Heart left ventricle (tissue), 16 donors: Measurements from ENCODE around the gene DIRAS3. TPM values are rescaled to one million over a fixed set of nuclear protein-coding genes. Genes with fewer than 3 reads are reported as not detected.
A peak's percentile ranks its signal among the peaks of the same experiment; 100 is the strongest.

Experiments
- ATAC-seq, 4 donors: fragments of 200-7000 bp; cut with Tn5 transposase; one replicate each; pipeline ENCODE4 v1.9.1; 2020 to 2022; ENCODE audit warnings: moderate library complexity in 4 of 4, mild to moderate bottlenecking in 3 of 4, moderate number of reproducible peaks in 1 of 4
- DNase-seq, 5 donors: peaks; one replicate each; pipeline ENCODE4 v3.0.0-alpha.2; 2020
- H3K27ac ChIP-seq, 12 donors: fragments of 200-600 bp; sonication (generic) in 4 of 12; one replicate each; pipeline versions ENCODE4 v1.5.0 to v1.8.0; 2016 to 2022; ENCODE audit warnings: mild to moderate bottlenecking in 2 of 12
- H3K27me3 ChIP-seq, 9 donors: fragments of 200-600 bp; sonication (generic) in 2 of 9; one replicate each; pipeline versions ENCODE4 v1.5.1 to v1.8.0; 2016 to 2022; ENCODE audit warnings: mild to moderate bottlenecking in 3 of 9
- H3K36me3 ChIP-seq, 9 donors: fragments of 200-600 bp; sonication (generic) in 2 of 9; one replicate each; pipeline versions ENCODE4 v1.5.0 to v1.8.0; 2018 to 2022; ENCODE audit warnings: mild to moderate bottlenecking in 2 of 9
- H3K4me1 ChIP-seq, 12 donors: fragments of 200-600 bp; sonication (generic) in 4 of 12; one replicate each; pipeline versions ENCODE4 v1.5.0 to v1.8.0; 2016 to 2022; ENCODE audit warnings: mild to moderate bottlenecking in 3 of 12
- H3K4me3 ChIP-seq, 12 donors: fragments of 200-600 bp; sonication (generic) in 4 of 12; one replicate each; pipeline versions ENCODE4 v1.5.0 to v1.8.0; 2017 to 2022; ENCODE audit warnings: mild to moderate bottlenecking in 9 of 12, moderate library complexity in 4 of 12
- H3K9me3 ChIP-seq, 12 donors: fragments of 200-600 bp; sonication (generic) in 4 of 12; one replicate each; pipeline versions ENCODE4 v1.5.0 to v1.8.0; 2016 to 2022; ENCODE audit warnings: mild to moderate bottlenecking in 1 of 12
- POLR2A ChIP-seq, 2 donors: fragments of 450-650 bp; IDR thresholded peaks; one replicate each; pipeline ENCODE4 v1.6.1; 2017; ENCODE audit warnings: antibody characterized with exemption in 2 of 2, mild to moderate bottlenecking in 2 of 2, moderate library complexity in 2 of 2
- WGBS, 4 donors: extraction: QIAGEN DNeasy Blood & Tissue Kit in 2 of 4; methylation state at CpG; one replicate each; pipeline versions ENCODE4 v1.1.5 to v1.1.7; 2013 to 2018; 5-methylcytosine and 5-hydroxymethylcytosine counted together
- intact Hi-C, 10 donors: fragments of 100-400 bp; cut with DNase I; formaldehyde crosslinking; loops; one replicate each; pipeline versions ENCODE4 v1.11.1 to v1.14.2; 2022
- polyA plus RNA-seq, 2 donors: library from polyadenylated mRNA; stranded (reverse); fragments of 200-250 nt; gene quantifications; one replicate each; pipeline ENCODE4 v1.2.3, GENCODE V29; 2013
- total RNA-seq, 9 donors: library from RNA; depleted of rRNA in 2 of 9; stranded (reverse); fragments of >200 nt in 2 of 9; fragmentation: NEBNext Ultra II Directional in 3 of 9; extraction: Animal tissue kit (Norgen Biotek cat#: 25700) in 3 of 9; gene quantifications; one replicate each; pipeline versions ENCODE4 v1.1.0 to v1.2.4, GENCODE V29; 2016 to 2023
- TF ChIP-seq, protein P1 (sequence below), 12 donors: fragments of 200-600 bp; sonication (generic) in 4 of 12; IDR thresholded peaks; one replicate each; pipeline versions ENCODE4 v1.5.0 to v1.8.0; 2018 to 2022; ENCODE audit warnings: antibody characterized with exemption in 12 of 12, mild to moderate bottlenecking in 5 of 12
- donor health status: ischemic (EF 13 %, LVEDD 7.1; RV severe dilation, severe dysfunction).
- donor health status: healthy with polysubstance abuse.
- donor health status: DM: no; HTN: yes; CAD: no.
- donor health status: DM: no; HTN: no; CAD: no.
- donor health status: ischemic (EF 25% LVEDD 6.9; RV normal size, moderate dysfunction).
- donor health status: ischemic (EF 25% LVEDD 5.7; RV mildly dilated, moderate dysfunction).
- donor health status: healthy.
- donor health status: DM: yes; HTN: yes; CAD: no.
- donor health status: ischemic (EF 35%, LVEDD 5.7; RV mildly dilated, moderate dysfunction).
- donor health status: nonischemic (EF 11% LVEDD 7.7; RV severe dilation, severe dysfunction).
- donor health status: DM: yes; HTN: yes; CAD: no.
- donor health status: PGD.
- donor health status: ischemic (EF 29% LVEDD 5.4; RV normal size, mild dysfunction).
- donor health status: nonischemic (EF 23%, LVEDD 6.1; RV moderate dilation, normal function).

The DIRAS3 gene
- total and polyA plus RNA-seq, 11 donors = 3.8 to 22.1 (median 10.0) TPM

DNA sequence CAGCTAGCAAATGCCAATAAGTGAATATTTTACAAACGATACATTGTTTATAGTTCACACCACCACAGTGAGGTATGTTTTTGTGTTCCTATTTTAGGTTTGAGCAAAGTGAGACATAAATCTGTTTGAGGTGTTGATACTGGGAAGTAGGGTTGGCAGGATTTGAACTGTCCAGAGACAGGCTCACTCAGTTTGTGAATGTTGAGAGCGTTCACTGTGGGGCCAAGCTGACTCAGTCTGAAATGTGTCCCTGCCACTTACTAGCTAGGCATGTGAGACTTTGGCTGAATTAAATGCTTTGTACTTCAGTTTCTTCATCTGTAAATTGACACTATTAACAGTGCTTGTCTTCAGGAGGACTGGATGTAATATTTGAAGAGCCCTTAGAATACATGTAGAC lies 35.1 kb downstream of the DIRAS3 start:
- Histone ChIP-seq H3K36me3 (no peaks in the 10 kb centered on the region), H3K27ac (no peak overlapping the region), H3K4me1 (no peaks in the 10 kb centered on the region), H3K9me3 (no peaks in the 10 kb centered on the region), H3K4me3 (no peak overlapping the region), H3K27me3 (no peaks in the 10 kb centered on the region)
- DNase-seq (peak in 2 of 5 donors; percentile 37 to 55), ATAC-seq (peak; percentile 56 to 96 (median 90))
- WGBS, 4 donors = 40 to 51% (median 51%) methylated on average over 2 of the region's 2 CpGs
- intact Hi-C loops = loop anchor here in 5 of 10 donors (10.0 kb wide), 2 partner anchors 231 to 251 kb away; no protein-coding TSS in a partner anchor
- TF ChIP-seq, protein P1, sequence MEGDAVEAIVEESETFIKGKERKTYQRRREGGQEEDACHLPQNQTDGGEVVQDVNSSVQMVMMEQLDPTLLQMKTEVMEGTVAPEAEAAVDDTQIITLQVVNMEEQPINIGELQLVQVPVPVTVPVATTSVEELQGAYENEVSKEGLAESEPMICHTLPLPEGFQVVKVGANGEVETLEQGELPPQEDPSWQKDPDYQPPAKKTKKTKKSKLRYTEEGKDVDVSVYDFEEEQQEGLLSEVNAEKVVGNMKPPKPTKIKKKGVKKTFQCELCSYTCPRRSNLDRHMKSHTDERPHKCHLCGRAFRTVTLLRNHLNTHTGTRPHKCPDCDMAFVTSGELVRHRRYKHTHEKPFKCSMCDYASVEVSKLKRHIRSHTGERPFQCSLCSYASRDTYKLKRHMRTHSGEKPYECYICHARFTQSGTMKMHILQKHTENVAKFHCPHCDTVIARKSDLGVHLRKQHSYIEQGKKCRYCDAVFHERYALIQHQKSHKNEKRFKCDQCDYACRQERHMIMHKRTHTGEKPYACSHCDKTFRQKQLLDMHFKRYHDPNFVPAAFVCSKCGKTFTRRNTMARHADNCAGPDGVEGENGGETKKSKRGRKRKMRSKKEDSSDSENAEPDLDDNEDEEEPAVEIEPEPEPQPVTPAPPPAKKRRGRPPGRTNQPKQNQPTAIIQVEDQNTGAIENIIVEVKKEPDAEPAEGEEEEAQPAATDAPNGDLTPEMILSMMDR (IDR thresholded peaks at IDR 0.05) = no peak
- TF ChIP-seq POLR2A (IDR thresholded peaks at IDR 0.05) = no peak

DNA sequence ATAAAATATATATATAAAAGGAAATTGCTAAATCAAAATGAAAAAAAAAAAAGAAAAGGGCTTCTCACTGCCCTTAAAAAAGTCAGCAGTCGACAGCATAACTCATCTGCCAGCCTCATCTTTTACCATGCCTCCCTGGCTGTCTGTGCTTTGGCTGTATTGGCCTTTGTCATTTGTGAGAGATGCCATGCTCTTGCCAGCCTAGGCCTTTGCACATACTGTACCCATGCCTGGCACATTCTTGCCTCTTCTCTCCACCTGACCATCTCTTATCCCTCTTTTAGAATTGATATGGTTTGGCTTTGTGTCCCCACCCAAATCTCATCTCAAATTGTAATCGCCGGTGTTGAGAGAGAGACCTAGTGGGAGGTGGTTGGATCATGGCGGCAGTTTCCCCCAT lies 37.1 kb downstream of the DIRAS3 start:
- TF ChIP-seq, protein P1 (IDR thresholded peaks at IDR 0.05) = no peak
- TF ChIP-seq POLR2A (IDR thresholded peaks at IDR 0.05) = no peak
- Histone ChIP-seq H3K27ac (no peak overlapping the region), H3K9me3 (no peaks in the 10 kb centered on the region), H3K27me3 (no peaks in the 10 kb centered on the region), H3K4me3 (no peak overlapping the region), H3K36me3 (no peaks in the 10 kb centered on the region), H3K4me1 (no peaks in the 10 kb centered on the region)
- peak; percentile 63 to 68 (median 65) for ATAC-seq
- DNase-seq = no peak
- WGBS, 4 donors = 67 to 85% (median 79%) methylated on average over 4 of the region's 4 CpGs
- intact Hi-C loops = loop anchor here in 9 of 10 donors (5.0 to 10.0 kb wide), 4 partner anchors 99 to 249 kb away; no protein-coding TSS in a partner anchor

DNA sequence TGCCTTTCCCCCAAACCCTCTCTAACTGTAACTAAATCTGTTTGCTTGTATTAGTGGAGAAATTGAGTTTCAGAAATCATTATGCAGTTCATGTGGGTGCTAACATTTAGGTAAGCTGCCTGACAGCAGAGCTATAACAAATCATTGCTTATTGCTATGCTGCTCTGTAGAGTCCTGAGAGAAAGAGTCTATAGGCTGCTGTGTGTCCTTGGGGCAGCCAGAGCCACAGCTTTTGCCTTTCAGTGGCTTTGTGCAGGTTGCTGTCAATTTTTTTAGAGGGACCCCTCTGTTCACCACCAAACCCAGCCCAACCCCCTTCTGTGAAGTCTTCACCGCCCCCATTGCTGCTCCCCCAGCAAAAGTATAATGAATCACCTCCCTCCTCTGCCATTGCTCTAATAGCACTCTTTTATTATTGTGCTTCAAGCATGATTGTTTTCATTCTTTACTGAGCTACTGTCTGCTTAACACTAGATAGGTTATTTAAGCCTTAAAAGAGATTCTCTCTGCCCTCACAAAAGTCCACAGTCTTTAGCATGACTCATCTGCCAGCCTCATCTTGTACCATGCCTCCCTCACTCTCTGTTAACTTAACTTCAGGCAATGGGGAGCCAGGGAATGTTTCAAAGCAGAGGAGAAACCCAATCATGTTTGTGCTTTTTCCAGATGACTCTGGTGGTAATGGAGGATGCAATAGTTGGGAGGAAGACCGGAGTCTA lies 38.6 kb downstream of the DIRAS3 start:
- 83 to 95% (median 90%) methylated on average over 2 of the region's 2 CpGs for WGBS, 4 donors
- no peak overlapping the region for H3K27ac ChIP-seq
- DNase-seq (no peak), ATAC-seq (no peak)
- H3K4me3 ChIP-seq = no peak overlapping the region
- no peaks in the 10 kb centered on the region for H3K36me3 ChIP-seq
- H3K4me1 ChIP-seq = no peaks in the 10 kb centered on the region
- no peaks in the 10 kb centered on the region for H3K27me3 ChIP-seq
- no peaks in the 10 kb centered on the region for H3K9me3 ChIP-seq
- TF ChIP-seq, protein P1 (IDR thresholded peaks at IDR 0.05) = no peak
- TF ChIP-seq POLR2A (IDR thresholded peaks at IDR 0.05) = no peak
- intact Hi-C loops = loop anchor here in 9 of 10 donors (2.0 to 10.0 kb wide), 6 partner anchors 100 to 247 kb away; no protein-coding TSS in a partner anchor

DNA sequence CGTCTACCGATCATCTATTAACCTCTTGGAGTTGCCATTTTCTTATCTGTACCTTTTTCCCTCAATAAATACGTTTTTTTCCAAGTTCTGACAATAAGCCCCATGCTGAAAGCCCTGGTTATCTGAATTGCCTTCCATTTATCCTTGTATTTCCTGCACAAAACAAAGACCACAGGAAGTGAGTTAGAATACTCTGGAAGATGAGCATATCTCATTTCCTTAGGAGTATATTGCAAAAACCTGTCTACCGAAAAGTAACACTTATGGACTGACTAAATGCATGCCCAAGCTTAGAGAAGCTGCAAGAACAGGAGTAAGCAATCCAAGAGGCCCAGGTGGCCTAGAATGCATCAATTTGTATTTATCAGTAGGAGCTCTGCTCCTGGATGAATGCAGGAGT lies 39.9 kb downstream of the DIRAS3 start:
- DNase-seq (no peak), ATAC-seq (no peak)
- 14 to 21% (median 18%) methylated on average over 4 of the region's 4 CpGs for WGBS, 4 donors
- Histone ChIP-seq H3K4me1 (no peaks in the 10 kb centered on the region), H3K27ac (no peak overlapping the region), H3K36me3 (no peaks in the 10 kb centered on the region), H3K27me3 (no peaks in the 10 kb centered on the region), H3K4me3 (no peak overlapping the region), H3K9me3 (peaks cover 0 to under 1% (median 0%) of the 10 kb centered on the region in 12 donors)
- TF ChIP-seq POLR2A (IDR thresholded peaks at IDR 0.05) = no peak
- TF ChIP-seq, protein P1 (IDR thresholded peaks at IDR 0.05) = no peak
- intact Hi-C loops = loop anchor here in 9 of 10 donors (2.0 to 10.0 kb wide), 6 partner anchors 102 to 246 kb away; no protein-coding TSS in a partner anchor
